NCI-H2029 treated with DMSO at 0.1 percent for 48 hours (cell line): ENCODE measurements around the gene SNCB.

Experiments
- DNase-seq: peaks from one replicate; lab custom pipeline; 2025; lab: John Stamatoyannopoulos, UW

SNCB gene

GRCh38 chr5:176660860-176661641 is 30.7 kb upstream of the SNCB start:
- peak; percentile 49 for DNase-seq

GRCh38 chr5:176660530-176660859 is 30.2 kb upstream of the SNCB start:
- DNase-seq, result no peak

GRCh38 chr5:176659860-176660461 is 29.6 kb upstream of the SNCB start:
- DNase-seq, result no peak

- DNase-seq, result no peak
These were observed 29.1 kb upstream of the SNCB start for GRCh38 chr5:176659512-176659839.

- DNase-seq, result peak; percentile 1
These were observed 28.6 kb upstream of the SNCB start for GRCh38 chr5:176658817-176659511.

- peak; percentile 13 for DNase-seq
These were observed 27.8 kb upstream of the SNCB start for GRCh38 chr5:176658007-176658599.

- DNase-seq, result no peak
These were observed 26.2 kb upstream of the SNCB start for GRCh38 chr5:176656467-176656990.

- no peak for DNase-seq
These were observed 24.5 kb upstream of the SNCB start for GRCh38 chr5:176654856-176655255.

- no peak for DNase-seq
These were observed 23.4 kb upstream of the SNCB start for GRCh38 chr5:176653401-176654385.

- no peak for DNase-seq
These were observed 21.8 kb upstream of the SNCB start for GRCh38 chr5:176652136-176652535.

GRCh38 chr5:176651472-176651980 is 21.2 kb upstream of the SNCB start:
- no peak for DNase-seq

GRCh38 chr5:176650354-176650884 is 20.1 kb upstream of the SNCB start:
- no peak for DNase-seq

- no peak for DNase-seq
These were observed 18.3 kb upstream of the SNCB start for GRCh38 chr5:176648474-176649194.

GRCh38 chr5:176647843-176648473 is 17.6 kb upstream of the SNCB start:
- DNase-seq, result peak; percentile 33

GRCh38 chr5:176647030-176647842 is 16.9 kb upstream of the SNCB start, which contains the start of gene TSPAN17:
Gene TSPAN17 (plus strand): TSS chr5:176647484. CDS start chr5:176647616, 132 bp downstream.
- peak; percentile 94 for DNase-seq

GRCh38 chr5:176646707-176647029 is 16.3 kb upstream of the SNCB start:
- DNase-seq, result no peak

- DNase-seq, result no peak
These were observed 15.8 kb upstream of the SNCB start for GRCh38 chr5:176646049-176646706.

GRCh38 chr5:176644878-176645670 is 14.7 kb upstream of the SNCB start:
- no peak for DNase-seq
